HG03108 (cell line): Measurements from ENCODE around the gene NBPF26.
"Not testable (repeated sequence)": the region's sequence is repeated elsewhere in the genome, so short reads cannot be mapped to it uniquely, and the experiment has no call there.

ENCODE experiments used
- ATAC-seq: cut with Tn5 transposase; IDR thresholded peaks from one replicate; pipeline ENCODE4 v1.9.1; 2021; ENCODE audit warnings: moderate library complexity; ENCODE audit not compliant: unreplicated experiment

The NBPF26 gene

DNA sequence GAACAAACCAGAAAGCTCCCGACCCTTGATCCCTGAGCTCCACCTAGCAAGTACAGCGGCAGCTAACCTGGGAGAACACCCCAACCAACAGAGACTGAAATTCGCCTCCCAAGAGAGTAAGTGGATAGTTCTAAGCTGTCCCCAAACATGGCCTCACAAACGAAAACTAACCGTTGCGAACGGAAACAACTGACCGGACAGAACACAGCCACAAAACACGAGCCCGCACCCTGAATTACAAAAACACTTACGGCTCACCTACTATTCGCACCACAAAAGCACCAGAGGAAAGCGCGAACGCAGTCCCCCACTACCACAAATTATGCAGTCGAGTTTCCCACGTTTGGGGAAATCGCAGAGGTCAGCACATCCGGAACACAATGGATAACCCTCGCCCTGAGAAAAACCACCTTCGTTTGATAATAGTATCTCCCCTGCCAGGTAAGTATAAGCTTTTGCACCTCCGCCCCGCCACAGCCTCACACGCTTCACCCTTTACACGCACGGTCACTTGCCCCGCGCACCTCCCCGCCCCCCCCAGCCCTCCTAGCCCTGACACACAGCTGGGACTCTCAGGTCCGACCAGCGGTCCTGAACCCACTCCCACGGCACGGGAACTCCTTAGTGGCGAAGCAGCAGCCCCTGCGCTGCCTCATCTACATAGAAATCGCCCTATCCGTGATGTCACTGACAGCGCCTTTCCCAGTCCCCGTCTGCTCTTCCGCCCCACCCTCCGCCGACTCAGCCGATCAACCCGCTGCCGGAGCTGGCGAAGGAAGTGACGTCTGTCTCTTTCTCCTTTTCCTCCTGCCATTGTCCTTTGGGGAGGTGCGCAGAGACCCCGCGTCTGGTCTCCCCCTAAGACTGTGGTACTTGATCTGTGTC lies 127.0 kb downstream of the NBPF26 start:
- peak; percentile 87 for ATAC-seq

DNA sequence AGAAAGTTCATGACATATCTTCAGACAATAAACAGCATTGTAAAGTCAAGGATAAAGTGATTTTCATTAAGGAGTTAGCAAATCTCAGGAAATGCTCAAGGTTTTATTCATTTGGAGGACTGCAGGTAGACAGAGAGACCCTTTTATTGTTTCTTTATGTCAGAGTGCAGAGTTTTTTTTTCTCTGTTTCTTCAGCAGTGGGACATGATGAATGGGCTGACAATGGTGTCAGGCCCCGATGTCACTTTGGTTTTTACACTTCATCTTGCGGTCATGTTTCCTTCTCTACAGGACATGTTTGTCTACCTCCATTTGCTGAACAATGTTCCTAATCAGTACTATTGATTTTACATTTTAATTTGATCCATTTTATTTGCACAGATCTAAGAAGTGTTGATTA lies 134.4 kb downstream of the NBPF26 start:
- ATAC-seq, result not testable (repeated sequence)

DNA sequence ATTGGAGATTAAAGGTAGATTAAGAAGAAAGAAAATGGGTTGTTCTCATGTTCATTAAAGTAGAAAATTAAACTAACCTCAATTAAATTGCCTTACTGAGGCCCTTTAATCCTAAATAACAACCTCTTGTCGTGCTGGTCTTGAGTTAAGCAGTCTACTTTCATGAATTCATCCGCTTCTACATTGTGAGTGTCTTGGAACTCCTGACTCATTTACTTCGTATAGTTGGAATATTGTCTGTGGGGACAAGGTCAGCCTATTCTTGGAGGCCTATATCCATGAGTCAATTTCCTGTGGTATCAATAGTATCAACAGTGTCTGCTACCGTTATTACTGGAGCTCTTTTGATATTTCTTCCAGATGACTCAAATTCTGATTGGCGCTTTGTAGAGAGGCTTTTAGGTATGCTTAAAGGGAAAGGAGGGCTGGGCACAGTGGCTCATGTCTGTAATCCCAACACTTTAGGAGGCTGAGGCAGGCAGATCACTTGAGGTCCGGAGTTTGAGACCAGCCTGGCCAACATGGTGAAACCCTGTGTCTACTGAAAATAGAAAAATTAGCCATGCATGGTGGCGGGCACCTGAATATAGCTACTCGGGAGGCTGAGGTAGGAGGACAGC lies 136.0 kb downstream of the NBPF26 start:
- not testable (repeated sequence) for ATAC-seq

DNA sequence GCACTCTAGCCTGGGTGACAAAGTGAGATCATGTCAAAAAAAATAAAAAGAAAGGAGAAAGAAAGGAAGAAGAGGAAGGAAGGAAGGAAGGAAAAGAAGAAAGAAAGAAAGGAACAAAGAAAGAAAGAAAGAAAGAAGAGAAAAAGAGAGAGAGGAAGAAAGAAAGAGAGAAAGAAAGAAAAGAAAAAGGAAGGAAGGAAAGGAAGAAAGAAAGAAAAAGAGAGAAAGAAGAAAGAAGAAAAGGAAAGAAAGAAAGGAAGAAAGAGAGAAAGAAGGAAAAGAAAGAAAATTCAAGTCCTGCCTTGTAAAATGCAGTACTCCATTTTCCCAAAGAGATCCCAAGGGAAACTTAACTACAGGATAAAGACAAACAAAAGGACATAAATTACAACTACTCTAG lies 154.5 kb downstream of the NBPF26 start:
- ATAC-seq, result not testable (repeated sequence)

DNA sequence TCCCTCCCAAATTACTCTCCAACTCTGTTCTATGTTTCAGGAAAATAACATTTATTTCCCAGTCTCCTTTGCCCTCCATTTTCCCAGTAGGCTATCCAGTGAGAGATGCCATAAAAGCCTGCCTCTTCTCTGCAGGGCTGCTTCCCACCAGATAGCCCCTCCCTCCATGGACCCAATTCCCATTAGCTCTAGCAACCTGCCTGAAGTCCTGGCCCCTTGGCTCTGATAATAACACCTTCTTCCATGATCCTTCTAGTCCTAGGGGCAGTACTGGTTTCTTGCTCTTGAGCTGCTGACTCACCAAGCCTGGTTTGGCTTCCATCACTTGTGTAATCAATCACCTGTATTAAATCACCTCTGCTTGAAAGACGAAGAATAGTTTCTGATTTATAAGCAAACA lies 156.3 kb downstream of the NBPF26 start:
- not testable (repeated sequence) for ATAC-seq

DNA sequence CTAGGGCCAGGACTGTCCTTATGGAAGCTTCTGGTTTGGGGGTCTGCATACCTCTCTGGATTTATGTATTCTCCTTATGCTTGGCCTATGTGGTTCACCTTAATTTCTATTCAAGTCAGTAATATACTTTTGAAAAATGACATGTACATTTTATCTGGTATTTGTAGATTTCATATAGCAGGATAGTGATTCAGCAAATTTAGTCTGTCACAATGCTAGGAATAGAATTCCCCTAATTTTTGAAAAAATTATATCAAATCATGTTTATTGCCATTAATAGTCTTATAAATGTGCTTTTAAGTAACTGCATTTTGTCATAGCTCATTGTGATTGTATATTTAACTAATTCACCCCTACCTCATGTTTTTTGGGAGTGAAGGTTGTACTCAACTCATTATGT lies 158.2 kb downstream of the NBPF26 start:
- ATAC-seq, result not testable (repeated sequence)
